ENCODE measurements around the gene CCDC169.
"Not testable (repeated sequence)": the region's sequence is repeated elsewhere in the genome, so short reads cannot be mapped to it uniquely, and the experiment has no call there.

The CCDC169 gene

DNA sequence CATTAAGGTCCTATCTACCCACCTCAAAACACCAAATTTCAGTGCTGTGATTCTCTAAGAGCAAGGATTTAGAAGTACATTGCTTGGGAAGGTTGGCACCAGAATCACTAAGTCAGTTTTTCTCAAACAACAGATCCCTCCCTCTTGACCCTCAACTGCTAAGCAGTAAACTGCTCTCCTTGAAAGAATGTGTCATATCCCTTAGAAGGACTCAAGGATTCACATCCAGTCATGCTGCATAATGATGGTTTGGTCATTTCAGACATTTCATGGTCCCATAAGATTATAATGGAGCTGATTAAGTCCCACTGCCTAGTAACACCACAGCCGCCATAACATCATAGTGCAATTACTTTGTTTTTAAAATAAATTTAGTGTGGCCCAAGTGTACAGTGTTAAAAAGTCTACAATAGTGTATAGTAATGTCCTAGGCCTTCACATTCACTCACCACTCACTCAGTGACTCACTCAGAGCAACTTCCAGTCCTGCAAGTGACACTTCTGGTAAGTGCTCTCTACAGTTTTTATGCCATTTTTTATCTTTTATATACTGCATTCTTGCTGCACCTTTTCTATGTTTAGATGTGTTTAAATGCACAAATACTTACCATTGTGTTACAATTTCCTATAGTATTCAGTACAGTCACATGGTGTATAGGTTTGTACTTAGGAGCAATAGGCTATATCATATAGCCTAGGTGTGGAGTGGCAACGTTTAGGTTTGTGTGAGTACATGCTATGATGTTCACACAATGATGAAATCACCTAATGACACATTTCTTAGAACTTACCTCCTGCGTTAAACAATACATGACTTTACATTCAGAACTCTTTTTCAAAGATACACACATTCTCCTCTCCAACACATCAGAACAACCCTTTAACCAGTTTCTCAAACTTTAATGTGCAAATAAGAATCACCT is 15.7 kb upstream of the CCDC169 start:
- no peak for DNase-seq

DNA sequence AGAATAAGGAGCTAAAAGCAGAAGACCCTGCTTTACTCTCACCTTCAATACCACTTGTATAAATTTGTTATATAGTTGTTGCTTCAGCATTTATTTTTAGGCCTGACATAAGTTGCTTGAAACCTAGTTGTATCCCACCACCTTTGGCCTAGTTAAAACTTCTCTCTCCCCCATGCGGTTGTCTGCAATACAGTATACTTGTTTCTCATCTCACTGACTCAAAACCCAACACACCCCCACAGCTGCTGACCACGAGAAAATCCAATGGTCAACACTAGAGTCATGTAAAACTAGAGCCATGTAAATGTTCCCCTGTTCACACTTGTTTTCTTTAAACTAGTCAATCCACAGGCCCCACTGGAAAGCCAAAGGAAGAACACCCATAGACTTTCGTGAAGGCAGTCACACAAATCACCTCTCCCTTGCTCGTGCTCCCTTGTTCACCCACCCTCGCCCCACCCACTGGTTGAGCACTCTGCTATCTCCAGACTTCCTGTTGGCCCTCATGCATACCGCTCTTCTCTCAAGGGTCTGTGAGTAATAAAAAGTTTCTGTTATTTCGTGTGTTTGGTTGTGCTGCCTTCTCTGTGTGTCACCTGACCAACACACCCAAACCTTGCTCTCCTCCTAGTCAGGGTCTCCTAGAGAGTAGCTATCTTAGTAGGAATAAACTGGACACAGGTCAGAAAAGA is 12.9 kb upstream of the CCDC169 start:
- DNase-seq: no peak

DNA sequence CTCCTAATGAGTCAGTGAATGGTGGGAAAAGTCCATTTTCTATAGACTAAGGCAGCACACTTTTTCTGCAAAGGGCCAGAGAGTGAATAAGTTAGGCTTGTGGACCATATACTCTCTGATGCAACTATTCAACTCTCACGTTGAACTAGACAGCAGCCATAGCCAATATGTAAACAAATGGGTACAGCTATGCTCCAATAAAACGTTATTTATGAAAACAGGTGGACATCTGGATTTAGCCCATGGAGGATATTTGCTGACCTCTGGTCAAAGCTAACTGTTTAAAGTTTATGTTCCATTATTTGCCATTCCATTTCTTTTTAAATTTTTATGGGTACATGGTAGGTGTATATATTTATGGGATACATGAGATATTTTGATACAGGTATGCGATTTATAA is 4.7 kb upstream of the CCDC169 start:
- DNase-seq: no peak

DNA sequence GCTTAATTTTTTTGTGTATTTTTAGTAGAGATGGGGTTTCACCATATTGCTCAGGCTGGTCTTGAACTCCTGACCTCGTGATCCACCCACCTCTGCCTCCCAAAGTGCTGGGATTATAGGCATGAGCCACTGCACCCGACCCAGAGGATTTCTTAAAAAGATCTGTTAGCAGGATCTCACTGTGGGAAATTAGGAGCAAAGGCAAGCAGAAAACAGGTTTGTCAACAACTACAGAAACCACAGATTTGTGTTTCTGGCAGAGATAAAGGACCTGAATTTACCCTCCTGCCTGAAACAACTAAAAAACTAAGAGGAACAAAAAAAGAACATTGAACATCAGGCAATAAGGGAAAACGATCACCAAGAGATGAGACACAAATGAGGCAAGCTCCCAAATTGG is 1.9 kb upstream of the CCDC169 start:
- DNase-seq: not testable (repeated sequence)

DNA sequence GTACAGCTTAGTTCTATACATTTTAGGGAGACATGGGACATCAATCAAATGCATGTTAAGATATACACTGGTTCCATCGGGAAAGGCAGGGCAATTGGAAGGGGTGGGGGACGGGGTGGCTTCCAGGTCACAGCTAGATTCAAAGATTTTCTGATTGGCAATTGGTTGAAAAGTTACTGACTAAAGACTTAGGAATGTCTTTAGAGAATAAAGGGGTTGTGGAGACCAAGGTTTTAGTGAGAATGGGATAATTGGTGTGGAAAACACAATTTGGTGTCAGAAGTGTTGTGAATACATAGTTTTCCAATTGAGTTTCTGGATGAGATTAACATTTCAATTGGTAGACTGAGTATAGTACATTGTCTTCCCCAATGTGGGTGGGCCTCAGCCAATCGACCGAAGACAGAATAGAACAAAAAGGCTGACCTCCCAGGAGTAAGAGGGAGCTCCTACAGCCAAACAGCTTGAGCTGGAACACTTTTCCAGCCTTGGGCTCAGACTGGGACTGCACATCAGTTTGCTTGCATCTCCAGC is 988 bp upstream of the CCDC169 start:
- DNase-seq: no peak

DNA sequence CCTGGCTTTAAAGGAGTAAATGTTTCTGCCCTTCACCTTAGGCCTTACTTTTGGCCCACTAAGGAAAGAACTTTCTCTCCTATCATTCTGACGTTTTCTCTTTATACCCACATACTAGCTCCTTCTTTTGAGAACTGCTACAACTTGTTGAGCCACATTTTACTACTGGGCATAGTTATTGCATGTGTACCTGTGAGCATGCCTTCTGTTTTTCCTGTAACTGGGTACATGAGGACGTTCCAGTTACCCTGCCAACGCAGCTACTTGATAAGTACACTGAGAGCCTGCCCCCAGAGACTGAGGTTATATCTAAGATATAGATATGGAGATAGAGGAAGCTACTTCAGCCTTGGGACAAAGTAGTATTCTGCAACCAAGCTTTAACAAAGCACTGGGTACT is 3.5 kb downstream of the CCDC169 start:
- DNase-seq: no peak

DNA sequence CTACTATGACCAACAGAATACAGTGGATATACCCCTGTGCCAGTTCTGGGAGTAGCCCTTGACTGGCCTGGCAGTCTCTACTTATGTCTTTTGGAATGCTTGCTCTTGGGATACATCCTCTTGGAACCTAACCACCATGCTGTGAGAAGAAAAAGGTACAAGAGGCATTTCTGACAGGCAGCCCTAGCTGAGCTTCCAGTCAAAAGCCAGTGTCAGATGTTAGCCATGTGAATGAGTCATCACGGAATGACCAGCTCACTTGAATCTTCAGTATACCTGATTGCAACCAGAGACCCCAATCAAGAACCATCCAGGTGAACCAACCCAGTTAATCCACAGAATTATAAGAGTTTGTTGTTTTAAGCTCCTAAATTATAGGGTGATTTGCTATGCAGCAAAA is 4.1 kb downstream of the CCDC169 start:
- DNase-seq: no peak

DNA sequence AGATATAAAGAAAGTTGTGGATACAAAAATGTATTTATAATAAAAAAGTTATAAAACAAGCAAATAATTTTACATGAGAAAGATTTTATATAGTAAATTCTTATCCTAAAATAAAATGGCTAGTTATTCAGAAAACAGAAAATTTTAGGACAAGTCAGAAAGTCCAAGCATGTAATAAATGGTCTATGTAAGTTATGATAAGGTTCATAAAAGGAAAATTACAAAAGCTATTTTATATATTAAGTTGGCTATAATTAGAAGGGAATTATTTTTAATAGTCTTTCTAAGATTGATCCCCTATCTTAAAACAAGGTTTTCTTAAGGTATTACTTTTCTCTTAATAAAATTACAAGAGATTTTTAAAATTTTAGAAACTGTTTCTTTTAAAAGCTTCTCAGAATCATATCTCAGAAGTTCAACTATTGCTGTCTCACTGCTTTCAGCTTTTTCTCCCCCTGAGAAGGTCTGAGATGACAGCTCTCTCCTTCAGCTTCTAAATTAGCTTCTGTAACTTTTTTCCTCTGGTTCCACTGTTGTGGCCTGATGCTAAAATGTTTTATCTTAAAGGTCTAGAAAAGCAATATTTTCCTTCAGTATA is 8.7 kb downstream of the CCDC169 start:
- no peak for DNase-seq

DNA sequence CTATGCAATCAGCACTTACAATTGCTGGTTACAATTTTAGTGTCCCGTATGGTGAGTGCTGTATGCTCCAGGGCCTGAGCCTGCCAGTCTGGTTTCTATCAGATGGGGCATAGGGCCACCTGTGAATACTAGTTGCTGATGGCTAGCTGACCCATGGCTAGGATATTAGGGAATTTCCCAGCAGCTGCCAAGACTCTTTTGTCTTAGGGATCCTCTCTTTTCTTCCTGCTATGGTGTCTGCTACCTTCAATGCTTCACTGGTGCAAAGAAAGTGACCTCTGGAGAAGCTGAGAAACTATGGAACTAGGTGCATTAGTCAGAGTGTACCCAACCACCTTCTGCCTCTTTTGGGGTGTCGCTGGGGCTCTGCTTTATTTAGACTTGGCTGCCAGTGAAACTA is 11.6 kb downstream of the CCDC169 start:
- DNase-seq: no peak

DNA sequence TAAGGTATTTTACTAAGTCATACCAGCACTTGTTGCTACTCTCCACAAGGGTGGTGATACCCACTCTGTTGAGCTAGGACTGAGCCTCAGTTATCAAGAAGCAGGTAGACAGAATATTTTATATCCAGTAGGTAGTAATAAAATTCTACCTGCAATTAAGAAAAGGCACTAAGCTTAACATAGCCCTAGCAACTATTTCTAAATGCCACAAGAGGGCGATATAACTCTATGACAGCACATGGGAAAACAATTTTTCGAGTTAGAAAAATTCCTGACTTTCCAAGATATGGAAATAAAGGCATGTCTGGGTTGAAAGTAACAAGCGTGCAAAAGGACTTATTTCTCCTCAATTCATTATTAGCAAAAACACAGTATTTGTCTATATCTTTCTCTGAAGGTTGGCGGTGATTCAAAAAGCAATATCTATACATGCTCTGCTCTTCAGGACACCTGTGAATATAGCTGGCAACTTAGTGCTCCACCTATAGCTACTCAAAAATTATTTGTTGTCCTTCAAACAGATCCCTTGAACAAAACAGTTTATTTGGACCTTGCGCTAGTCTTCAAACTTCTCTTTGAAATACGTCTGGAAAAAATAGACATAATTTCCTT is 14.7 kb downstream of the CCDC169 start:
- DNase-seq: no peak

DNA sequence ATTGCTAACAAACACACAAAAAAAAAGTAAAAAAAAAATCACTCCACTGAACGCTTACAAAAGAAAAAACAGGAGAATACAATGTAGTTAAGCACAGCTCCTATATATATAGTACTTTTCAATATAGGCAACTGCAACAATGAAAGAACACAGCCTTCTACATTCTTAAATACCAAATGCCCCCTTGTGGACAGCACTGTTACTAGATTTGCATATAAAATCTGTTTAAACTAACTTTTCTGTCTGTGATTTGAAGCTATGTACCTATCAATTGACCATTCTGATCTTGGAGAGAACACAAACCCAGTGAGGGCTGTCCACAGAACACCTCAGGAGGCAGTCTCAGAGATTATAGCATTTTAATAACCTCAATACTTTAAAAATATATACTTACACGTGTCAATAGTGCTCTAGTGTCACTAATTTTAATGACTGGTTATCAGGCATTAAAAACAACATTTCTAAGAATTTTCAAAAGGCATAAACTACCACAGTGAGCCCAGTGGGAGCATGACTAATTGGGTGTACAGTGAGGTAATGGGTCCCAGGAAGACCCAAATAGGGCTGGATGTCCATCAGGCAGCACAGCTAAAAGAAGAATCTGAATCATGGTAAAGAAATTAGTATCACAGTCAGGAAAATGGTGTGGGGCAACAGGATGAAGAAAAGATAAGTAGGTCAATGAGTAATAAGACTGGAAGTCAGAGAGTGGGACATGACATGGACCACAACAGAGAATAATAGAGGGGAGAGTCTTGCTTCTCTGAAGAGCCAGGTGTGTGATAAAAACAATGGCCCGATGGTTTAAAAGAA is 22.2 kb downstream of the CCDC169 start:
- no peak for DNase-seq

DNA sequence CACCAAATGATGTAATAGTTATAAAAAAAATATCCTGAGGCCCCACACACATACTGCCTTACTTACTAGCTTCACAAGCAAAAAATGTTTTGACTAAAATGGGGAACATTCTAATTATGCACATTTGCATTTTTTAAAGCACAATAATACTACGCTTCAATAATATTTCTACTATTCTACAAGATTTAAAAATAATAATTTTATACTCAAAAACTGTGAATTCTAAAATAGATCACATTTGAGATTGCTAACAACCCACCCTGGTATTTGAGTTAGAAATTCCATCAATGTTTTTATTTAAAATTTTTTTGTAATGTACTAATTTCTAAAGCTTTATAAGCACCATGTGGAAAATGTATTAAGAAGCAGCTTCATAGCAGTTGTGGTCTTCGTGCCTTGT is 24.2 kb downstream of the CCDC169 start:
- DNase-seq: no peak

DNA sequence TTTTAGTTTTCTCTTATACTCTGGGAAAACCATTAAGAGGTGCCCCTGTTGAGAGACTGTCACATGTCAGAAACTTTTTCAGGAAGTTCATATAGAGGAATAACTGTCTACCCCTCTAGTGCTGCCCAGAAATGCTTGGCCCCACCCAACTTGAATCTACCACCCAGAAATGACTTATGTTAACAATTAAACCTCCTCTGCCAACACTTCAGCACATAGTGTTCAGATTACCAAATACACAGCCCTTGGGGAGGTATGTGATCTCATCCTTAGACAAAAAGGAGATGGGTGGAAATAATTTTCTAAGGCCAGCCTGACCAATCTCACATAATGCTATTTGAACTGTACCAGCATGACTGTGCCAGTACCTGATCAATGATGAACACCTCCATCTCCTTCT is 35.6 kb downstream of the CCDC169 start:
- no peak for DNase-seq

DNA sequence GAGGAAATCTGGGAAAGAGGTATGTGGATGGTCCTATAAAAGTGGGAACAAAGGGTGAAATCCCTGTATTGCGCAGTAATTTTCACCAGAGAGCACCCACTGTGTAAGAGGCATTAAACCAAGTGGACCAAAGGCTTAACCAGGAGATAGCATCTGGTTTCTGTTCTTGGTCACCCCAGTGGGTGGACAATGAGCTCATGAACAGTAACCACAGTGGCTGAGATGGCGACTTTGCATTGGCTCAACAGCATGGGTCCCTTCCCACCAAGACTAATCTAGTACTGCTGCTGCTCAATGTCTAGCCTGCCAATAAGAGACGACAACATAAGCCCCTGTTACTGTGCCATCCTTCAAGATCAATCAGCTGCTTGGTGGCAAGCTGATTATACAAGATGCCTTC is 36.6 kb downstream of the CCDC169 start:
- no peak for DNase-seq

DNA sequence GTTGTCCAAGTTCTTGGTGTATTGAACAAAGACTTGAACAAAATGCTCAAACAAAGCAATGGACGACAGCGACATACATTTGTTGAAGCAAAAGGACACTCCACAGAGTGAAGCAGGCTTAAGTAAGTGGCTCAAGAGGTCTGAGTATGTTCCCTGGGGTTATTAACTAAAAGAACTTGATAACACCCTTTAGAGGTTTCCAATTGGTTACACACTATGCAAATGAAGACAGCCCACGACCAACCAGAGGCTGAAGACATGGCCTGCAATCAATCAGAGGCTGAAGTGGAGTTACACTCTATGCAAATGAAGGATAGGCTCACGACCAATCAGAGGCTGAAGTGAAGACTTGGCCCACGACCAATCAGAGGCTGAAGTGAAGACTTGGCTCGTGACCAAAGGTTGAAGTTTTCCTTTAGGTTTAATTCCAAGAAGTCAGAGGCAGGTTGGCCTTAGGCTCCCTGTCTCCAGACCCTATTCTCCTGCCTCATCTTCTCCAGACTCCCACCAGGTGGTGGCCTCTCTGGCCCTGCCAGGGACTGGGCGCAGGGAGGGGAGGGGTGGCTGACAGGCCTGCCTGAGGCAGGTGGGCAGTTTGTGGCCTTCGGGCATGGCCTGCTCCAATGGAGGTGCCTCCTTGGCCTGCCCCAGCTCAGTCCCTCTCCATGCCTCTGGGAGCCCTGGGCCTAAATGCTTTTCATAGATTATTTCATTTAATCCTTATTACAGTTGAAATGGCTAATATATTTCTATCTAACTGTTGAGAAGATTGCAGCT is 38.1 kb downstream of the CCDC169 start:
- no peak for DNase-seq

DNA sequence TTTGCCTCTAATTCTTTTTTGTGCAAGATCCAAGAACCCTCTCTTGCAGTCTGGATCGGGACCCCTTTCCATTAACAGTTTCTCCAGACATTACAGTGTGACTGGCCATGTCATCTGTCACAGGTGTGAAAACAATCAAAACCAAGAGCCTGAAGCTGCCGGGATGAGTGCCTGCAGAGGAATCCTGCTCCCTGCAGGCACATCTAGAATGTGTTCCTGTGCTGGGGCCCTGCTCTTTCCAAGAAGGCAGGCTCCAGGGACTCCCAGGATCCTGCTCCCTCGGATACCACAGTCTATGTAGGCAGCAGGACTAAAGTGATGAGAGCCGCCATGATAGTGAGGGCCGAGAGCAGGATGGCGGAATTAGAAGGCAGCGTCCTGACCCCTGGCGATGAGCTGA is 38.8 kb downstream of the CCDC169 start:
- no peak for DNase-seq

DNA sequence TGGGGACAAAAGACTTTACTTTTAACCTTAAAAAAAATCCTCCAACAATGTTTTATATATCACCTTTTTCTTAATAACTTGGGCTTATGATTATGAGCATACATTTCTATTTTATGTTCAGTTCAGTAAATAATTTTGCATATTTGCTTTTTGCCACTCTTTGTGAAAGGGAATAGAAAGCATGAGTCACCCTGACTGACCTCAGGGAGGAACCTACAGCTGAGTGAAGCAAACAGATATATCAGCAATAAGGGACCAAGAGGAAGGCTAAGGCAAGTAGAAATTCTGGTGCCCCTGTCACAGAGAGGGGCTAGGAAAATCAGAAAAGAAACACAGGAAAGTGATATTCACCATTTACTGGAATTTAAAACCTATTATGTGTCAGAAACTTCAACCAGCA is 46.1 kb downstream of the CCDC169 start:
- DNase-seq: no peak

DNA sequence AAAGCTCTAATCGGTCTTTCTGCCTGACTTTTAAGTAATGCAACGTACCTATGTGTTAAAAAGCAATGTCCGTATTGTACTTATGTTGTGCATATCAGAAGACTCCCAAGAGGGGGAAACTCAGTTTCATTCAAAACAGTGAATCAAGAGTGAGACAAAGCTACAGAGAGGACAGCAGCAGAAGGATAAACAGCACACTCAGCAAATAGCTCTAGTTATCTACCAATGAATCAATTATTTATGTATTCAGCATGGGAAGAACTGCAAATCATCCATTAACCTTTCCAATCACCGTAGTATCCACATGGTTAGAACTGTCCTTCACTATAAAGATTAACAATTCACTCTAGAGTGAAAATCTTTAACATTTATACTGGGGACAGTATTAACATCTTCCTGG is 46.6 kb downstream of the CCDC169 start:
- no peak for DNase-seq

DNA sequence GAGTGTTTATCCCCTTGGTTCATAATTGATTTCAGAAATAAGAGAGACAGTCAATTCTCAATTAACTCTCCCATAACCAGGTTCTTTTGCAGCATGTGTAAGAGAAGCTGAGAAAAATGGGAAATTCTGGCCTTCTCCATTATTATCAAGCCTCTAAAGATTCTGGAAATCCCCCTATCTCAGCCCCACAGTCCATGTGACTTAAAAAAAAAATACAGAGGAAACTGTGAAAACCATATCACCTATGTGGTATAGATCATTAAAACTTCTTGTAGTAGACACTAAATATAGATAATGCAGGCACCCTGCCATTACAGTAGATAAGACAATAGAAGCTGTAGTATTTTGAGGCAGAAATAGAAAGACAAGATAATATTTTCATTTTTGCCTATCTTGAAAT is 48.9 kb downstream of the CCDC169 start:
- DNase-seq: no peak

DNA sequence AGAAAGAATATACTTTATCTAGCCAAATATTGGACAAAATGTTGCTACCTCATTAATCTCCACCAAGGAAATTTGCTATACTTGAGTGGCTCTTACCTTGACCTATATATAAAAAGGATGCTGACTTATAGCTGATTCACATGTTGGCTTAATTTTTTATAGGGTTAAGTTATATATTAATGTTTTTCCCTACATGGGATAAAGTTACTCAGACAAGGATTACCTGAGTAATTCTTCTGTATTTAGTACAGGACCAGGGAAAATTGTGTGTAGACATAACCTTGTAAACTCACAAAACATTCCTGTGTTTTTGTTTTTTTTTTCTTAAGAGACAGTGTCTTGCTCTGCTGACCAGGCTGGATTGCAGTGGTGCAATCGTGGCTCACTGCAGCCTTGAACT is 52.6 kb downstream of the CCDC169 start:
- DNase-seq: no peak

DNA sequence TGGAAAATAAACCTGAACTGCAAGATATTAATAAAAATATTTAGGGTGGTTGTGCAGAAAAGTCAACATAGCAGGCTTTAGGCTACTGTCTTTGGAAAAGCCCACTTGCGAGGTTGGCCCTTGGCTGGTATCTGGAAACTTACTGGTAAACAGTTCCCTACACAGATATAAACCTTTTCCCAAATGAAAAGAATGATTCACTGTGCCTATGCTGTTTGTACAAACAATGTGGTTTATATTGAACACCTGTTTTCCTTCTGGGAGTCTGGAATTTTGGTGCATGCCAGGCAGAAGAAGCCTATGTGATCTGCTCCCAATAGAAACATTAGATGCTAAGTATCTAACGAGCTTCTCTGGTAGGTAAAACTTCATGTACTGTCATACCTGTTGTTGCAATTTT is 53.5 kb downstream of the CCDC169 start:
- no peak for DNase-seq

DNA sequence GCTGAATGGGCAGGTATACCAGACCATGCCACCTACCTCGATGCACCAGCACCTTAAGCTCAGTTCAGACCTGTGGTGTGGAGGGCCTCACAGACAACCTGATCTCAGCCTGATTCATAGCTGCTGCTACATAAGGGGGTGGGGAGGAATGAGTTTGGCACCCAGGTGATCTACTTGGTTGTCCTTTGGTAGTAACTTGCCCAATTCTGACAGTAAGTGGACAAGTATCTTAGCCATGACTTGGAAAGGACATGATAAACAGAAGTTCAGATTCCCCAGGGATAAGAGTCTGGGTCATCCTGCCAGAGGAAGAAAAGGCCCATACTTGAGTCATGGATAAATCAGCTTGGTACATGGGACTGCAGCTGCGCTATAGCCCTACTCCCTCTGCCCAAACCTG is 54.9 kb downstream of the CCDC169 start:
- no peak for DNase-seq

Measured in GOT3 (cell line).